K562 (cell line): ENCODE results near the gene TNIK. TPM values are rescaled to one million over a fixed set of nuclear protein-coding genes. Genes with fewer than 3 reads are reported as not detected.

Source experiments
- CEBPG ChIP-seq, 3 experiments: fragments of 200-800 bp in 1 of 3; sonication (Bioruptor generic) in 1 of 3; sonication (generic) in 1 of 3; formaldehyde crosslinking in 1 of 3; IDR thresholded peaks in 2 of 3; conservative IDR thresholded peaks in 1 of 3; 2 replicates each; pipeline versions ENCODE4 v1.6.1 to v1.8.0; 2016 to 2022; ENCODE audit warnings: missing compliant biosample characterization in 2 of 3, missing genetic modification characterization in 2 of 3, mild to moderate bottlenecking in 1 of 3, missing genetic modification reagents in 1 of 3
- CEBPZ ChIP-seq: fragments of 150-350 bp; IDR thresholded peaks from 2 replicates; pipeline ENCODE4 v1.6.1; 2014; ENCODE audit warnings: low read depth, mild to moderate bottlenecking, low read length, borderline replicate concordance
- CLOCK ChIP-seq: fragments of 250-450 bp; sonication (Bioruptor Pico); IDR thresholded peaks from 2 replicates; pipeline ENCODE4 v1.4.0; 2020; ENCODE audit warnings: mild to moderate bottlenecking, moderate library complexity, borderline replicate concordance
- CTCF ChIP-seq, 3 experiments: IDR thresholded peaks in 2 of 3; conservative IDR thresholded peaks in 1 of 3; 2 replicates each; pipeline ENCODE4 v1.5.1; 2011 to 2012; ENCODE audit warnings: low read length in 3 of 3, mild to moderate bottlenecking in 3 of 3, control low read depth in 2 of 3, improper control_type of control experiment in 1 of 3, inconsistent platforms in 1 of 3, low read depth in 1 of 3, mixed read lengths in 1 of 3, moderate library complexity in 1 of 3; ENCODE audit not compliant: insufficient read depth in 2 of 3
- HDAC6 ChIP-seq: IDR thresholded peaks from 2 replicates; pipeline ENCODE4 v1.6.1; 2012; ENCODE audit warnings: low read depth, mild to moderate bottlenecking, control low read depth, inconsistent platforms, low read length, moderate library complexity
- HSF4 ChIP-seq: fragments of 250-450 bp; sonication (Bioruptor Pico); IDR thresholded peaks from 2 replicates; pipeline ENCODE4 v2.1.2; 2022; ENCODE audit warnings: mild to moderate bottlenecking, moderate library complexity, borderline replicate concordance
- POLR2AphosphoS5 ChIP-seq: IDR thresholded peaks from 2 replicates; pipeline ENCODE4 v1.6.1; 2011; ENCODE audit warnings: mild to moderate bottlenecking, low read depth, low read length, moderate library complexity; ENCODE audit not compliant: control insufficient read depth, insufficient read depth
- RBM39 ChIP-seq: fragments of 200-400 bp; formaldehyde crosslinking; optimal IDR thresholded peaks from 2 replicates; pipeline ENCODE3; 2018; ENCODE audit warnings: low read depth, low read length
- RFX7 ChIP-seq: fragments of 250-450 bp; sonication (Bioruptor Pico); IDR thresholded peaks from 2 replicates; pipeline ENCODE4 v1.5.1; 2021; ENCODE audit warnings: mild to moderate bottlenecking
- TCF3 ChIP-seq: sonication (generic); formaldehyde crosslinking; IDR thresholded peaks from 2 replicates; pipeline ENCODE4 v1.4.0; 2020; ENCODE audit warnings: mild to moderate bottlenecking, missing genetic modification reagents
- TFAP4 ChIP-seq: sonication (generic); formaldehyde crosslinking; IDR thresholded peaks from 2 replicates; pipeline ENCODE4 v1.8.0; 2022; ENCODE audit warnings: missing genetic modification reagents, mild to moderate bottlenecking, moderate library complexity, borderline replicate concordance
- TRIM28 ChIP-seq: fragments of 450-650 bp; IDR thresholded peaks from 2 replicates; pipeline ENCODE4 v1.6.1; 2017
- YY1 ChIP-seq, 3 experiments: IDR thresholded peaks; 2 replicates each; pipeline ENCODE4 v1.6.1; 2011; ENCODE audit warnings: low read length in 2 of 3, mild to moderate bottlenecking in 2 of 3, moderate library complexity in 2 of 3, borderline replicate concordance in 1 of 3, control low read depth in 1 of 3, low read depth in 1 of 3; ENCODE audit not compliant: insufficient read depth in 3 of 3, insufficient replicate concordance in 2 of 3, control insufficient read depth in 1 of 3, insufficient read length in 1 of 3; ENCODE audit errors: extremely low read depth in 1 of 3
- ZNF184 ChIP-seq: sonication (generic); formaldehyde crosslinking; IDR thresholded peaks from 2 replicates; pipeline ENCODE4 v1.5.0; 2020; ENCODE audit warnings: missing genetic modification reagents
- ZNF589 ChIP-seq: fragments of 200-800 bp; sonication (Bioruptor generic); IDR thresholded peaks from 2 replicates; pipeline ENCODE4 v1.6.1; 2016; ENCODE audit warnings: low read depth, missing genetic modification characterization, missing compliant biosample characterization
- ZNF780A ChIP-seq: fragments of 250-450 bp; sonication (Bioruptor Pico); IDR thresholded peaks from 2 replicates; pipeline ENCODE4 v1.5.0; 2021; ENCODE audit warnings: mild to moderate bottlenecking
- ZNF830 ChIP-seq: fragments of 250-450 bp; sonication (Bioruptor Pico); IDR thresholded peaks from 2 replicates; pipeline ENCODE4 v1.5.0; 2021; ENCODE audit warnings: mild to moderate bottlenecking
- polyA plus RNA-seq, 8 experiments: library from polyadenylated mRNA; depleted of rRNA in 4 of 8; stranded (reverse) in 5 of 8; unstranded in 3 of 8; fragments of >200 nt; fragmentation: Nextera tagmentation in 2 of 8; fragmentation: Illumina TruSeq in 1 of 8; extraction: Ambion mirVana in 2 of 8; extraction: Trizol in 1 of 8; gene quantifications; 2 replicates each; pipeline versions ENCODE4 v1.2.1 to v1.2.3, GENCODE V29; 2011 to 2014; ENCODE audit warnings: inconsistent platforms in 1 of 8, missing spikeins in 1 of 8
- total RNA-seq, 7 experiments: library from RNA; depleted of rRNA in 6 of 7; stranded (reverse); fragments of >200 nt in 6 of 7; fragmentation: Illumina TruSeq in 2 of 7; extraction: Trizol in 2 of 7; gene quantifications; 2 replicates each; pipeline versions ENCODE4 v1.2.1 to v1.2.3, GENCODE V29; 2011 to 2021; ENCODE audit warnings: low replicate concordance in 1 of 7

The TNIK gene
- total and polyA plus RNA-seq, 9 of the 15 experiments (the other 6 are each of a cell fraction or from before 2014, with no cell fraction given) = 6.6 to 39.0 (median 24.7) TPM

- no peak for TF ChIP-seq HSF4
- TF ChIP-seq CEBPG (CRISPR knock-in tag; IDR thresholded peaks at IDR 0.05) = no peak
- TF ChIP-seq CEBPG (tag; conservative IDR thresholded peaks at IDR 0.05 in 1 of 2, IDR thresholded peaks at IDR 0.05 in 1 of 2) = peak; percentile 89 to 96
- TF ChIP-seq TFAP4 (CRISPR knock-in tag) = no peak
- TF ChIP-seq TRIM28 = no peak
- no peak for TF ChIP-seq RBM39
- no peak for TF ChIP-seq CEBPZ
- TF ChIP-seq CTCF (IDR thresholded peaks at IDR 0.05 in 2 of 3, conservative IDR thresholded peaks at IDR 0.05 in 1 of 3; ENCODE audit: insufficient read depth in 2 of 3, low read depth in 1 of 3, low read length in 3 of 3) = peak; percentile 72 to 90 (median 78)
- TF ChIP-seq POLR2AphosphoS5 = no peak
- TF ChIP-seq RFX7 (CRISPR knock-in tag) = no peak
- 0 out of 2 replicates have a peak, but pooled peaks have one; percentile 10 for TF ChIP-seq TCF3 (CRISPR knock-in tag)
- TF ChIP-seq HDAC6 = no peak
- TF ChIP-seq CLOCK (CRISPR knock-in tag) = no peak
- TF ChIP-seq YY1 (IDR thresholded peaks at IDR 0.05; ENCODE audit: borderline replicate concordance in 1 of 3, control insufficient read depth in 1 of 3, extremely low read depth in 1 of 3, insufficient read depth in 3 of 3, insufficient read length in 1 of 3, insufficient replicate concordance in 2 of 3, low read depth in 1 of 3, low read length in 2 of 3) = peak in 1 of 3 experiments; percentile 32
- TF ChIP-seq ZNF184 (CRISPR knock-in tag) = no peak
- no peak for TF ChIP-seq ZNF830 (CRISPR knock-in tag)
- TF ChIP-seq ZNF589 (CRISPR knock-in tag) = no peak
- TF ChIP-seq ZNF780A (CRISPR knock-in tag) = no peak
These were observed 131.7 kb downstream of the TNIK start (continued) for GRCh38 chr3:171328419-171329082.
